PC-9 (cell line): ENCODE data around the gene DUSP7. TPM values are rescaled to one million over a fixed set of nuclear protein-coding genes. Genes with fewer than 3 reads are reported as not detected.

Experiments
- BruUV-seq: library from RNA; stranded (reverse); fragments of 400-500 nt; replicated peaks from 2 replicates; lab custom pipeline; 2021; lab: Mats Ljungman, UMichigan
- CTCF ChIA-PET: fragments of 300-600 bp; sonication (Branson Sonifier 250); formaldehyde crosslinking; loops from one replicate; lab custom pipeline; 2022; ENCODE audit warnings: antibody characterized with exemption; lab: Charles Lee
- POLR2A ChIA-PET: fragments of 300-600 bp; sonication (Branson Sonifier 250); formaldehyde crosslinking; loops from one replicate; lab custom pipeline; 2022; ENCODE audit warnings: antibody characterized with exemption; ENCODE audit not compliant: unreplicated experiment; lab: Charles Lee
- DNase-seq, 2 experiments: peaks; one replicate each; pipeline versions ENCODE4 v3.0.0 to v3.0.0-alpha.2; 2015 to 2022; ENCODE audit warnings: mixed read lengths in 1 of 2
- H2AFZ ChIP-seq: fragments of 200-600 bp; sonication (generic); 2 replicates; pipeline ENCODE4 v1.8.1; 2017; ENCODE audit warnings: antibody characterized with exemption
- H3F3A ChIP-seq: fragments of 200-600 bp; sonication (generic); 2 replicates; pipeline ENCODE4 v1.8.1; 2017; ENCODE audit warnings: antibody characterized with exemption, mild to moderate bottlenecking, low read depth; ENCODE audit not compliant: insufficient read depth
- H3K27ac ChIP-seq: fragments of 200-600 bp; sonication (generic); 2 replicates; pipeline ENCODE4 v1.6.1; 2016; ENCODE audit warnings: mixed run types
- H3K27me3 ChIP-seq: fragments of 200-600 bp; sonication (generic); 2 replicates; pipeline ENCODE4 v1.6.1; 2016; ENCODE audit warnings: low read depth, mixed run types; ENCODE audit not compliant: insufficient read depth
- H3K36me3 ChIP-seq: fragments of 200-600 bp; sonication (generic); 2 replicates; pipeline ENCODE4 v1.6.1; 2016; ENCODE audit warnings: low read depth, mixed run types
- H3K4me1 ChIP-seq: fragments of 200-600 bp; sonication (generic); replicated peaks from 2 replicates; pipeline ENCODE4 v1.6.1; 2016; ENCODE audit warnings: mixed run types; ENCODE audit not compliant: insufficient read depth
- H3K4me2 ChIP-seq: fragments of 200-600 bp; sonication (generic); 2 replicates; pipeline ENCODE4 v1.6.1; 2017; ENCODE audit warnings: mixed run types
- H3K4me3 ChIP-seq: fragments of 200-600 bp; sonication (generic); 2 replicates; pipeline ENCODE4 v1.6.1; 2016; ENCODE audit warnings: mixed run types
- H3K79me2 ChIP-seq: fragments of 200-600 bp; sonication (generic); 2 replicates; pipeline ENCODE4 v1.6.1; 2017; ENCODE audit warnings: low read depth, mixed run types
- H3K9me2 ChIP-seq: fragments of 200-600 bp; sonication (generic); 2 replicates; pipeline ENCODE4 v1.8.1; 2017; ENCODE audit warnings: mild to moderate bottlenecking; ENCODE audit not compliant: insufficient read depth
- H3K9me3 ChIP-seq: fragments of 200-600 bp; sonication (generic); 2 replicates; pipeline ENCODE4 v1.8.1; 2016; ENCODE audit warnings: low read depth; ENCODE audit not compliant: insufficient read depth
- H4K20me1 ChIP-seq: fragments of 200-600 bp; sonication (generic); 2 replicates; pipeline ENCODE4 v1.8.1; 2017; ENCODE audit not compliant: insufficient read depth
- EZH2 ChIP-seq: fragments of 200-600 bp; sonication (generic); IDR thresholded peaks from 2 replicates; pipeline ENCODE4 v1.8.0; 2017; ENCODE audit warnings: antibody characterized with exemption, low read depth
- intact Hi-C: fragments of 100-400 bp; cut with micrococcal nuclease; formaldehyde crosslinking; loops from one replicate; pipeline ENCODE4 v1.10.0; 2022; ENCODE audit not compliant: unreplicated experiment
- total RNA-seq: library from RNA; stranded (reverse); gene quantifications from 2 replicates; pipeline ENCODE4 v1.2.3, GENCODE V29; 2021
- TF ChIP-seq, protein P1 (sequence below): fragments of 200-600 bp; sonication (generic); conservative IDR thresholded peaks from 2 replicates; pipeline ENCODE4 v1.6.1; 2017; ENCODE audit warnings: mixed run types, antibody characterized with exemption, mild to moderate bottlenecking, moderate library complexity

Gene DUSP7
- total RNA-seq, 1 experiment from 2014 or later, result 9.5 TPM

DNA sequence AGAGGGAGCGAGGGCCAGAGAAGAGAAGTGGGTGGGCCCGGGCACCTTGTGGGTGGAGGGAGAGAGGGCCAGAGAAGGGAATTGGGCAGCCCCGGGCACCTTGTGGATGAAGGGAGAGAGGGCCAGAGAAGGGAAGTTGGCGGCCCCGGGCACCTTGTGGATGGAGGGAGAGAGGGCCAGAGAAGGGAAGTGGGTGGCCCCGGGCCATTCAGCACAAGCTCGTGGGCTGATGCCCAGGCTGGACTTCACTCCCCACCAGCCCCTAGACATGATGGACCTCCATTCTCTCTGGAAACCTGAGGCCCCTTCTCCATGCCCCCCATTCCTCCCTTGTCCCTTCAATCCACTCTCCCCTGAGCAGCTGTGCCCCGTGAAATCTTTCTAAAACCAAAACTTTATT lies 15.8 kb downstream of the DUSP7 start:
- CTCF ChIA-PET, result interaction anchor here (0.6 to 0.9 kb wide), 2 partner anchors 15 to 30 kb away, joined by 6 to 16 read pairs; partner anchors contain the start of gene DUSP7
- no peak overlapping the region for H3K4me2 ChIP-seq

DNA sequence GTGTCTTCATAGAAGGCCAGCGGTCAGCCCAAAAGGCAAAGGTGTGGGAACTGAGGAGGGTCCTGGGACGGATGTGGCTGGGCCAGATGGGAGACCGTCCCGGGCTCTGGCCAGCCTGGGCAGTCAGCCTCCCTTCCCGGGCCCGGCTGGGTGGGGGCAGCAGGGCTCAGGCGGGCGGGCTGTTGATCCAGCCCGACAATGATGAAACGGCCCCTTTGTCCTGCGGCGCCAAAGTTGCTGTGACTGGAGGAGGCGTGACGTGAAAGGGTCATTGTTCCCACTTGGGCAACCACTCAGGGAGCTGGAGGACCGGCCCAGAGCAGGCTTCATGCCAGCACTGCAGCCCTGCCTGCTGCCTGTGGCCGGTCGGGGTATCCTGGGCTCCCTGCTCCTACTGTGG lies 16.5 kb downstream of the DUSP7 start:
- no peak overlapping the region for H3K4me2 ChIP-seq
- H3F3A ChIP-seq, result no peaks in the 10 kb centered on the region
- CTCF ChIA-PET, result interaction anchor here (0.6 kb wide), 1 partner anchor 29 kb away, joined by 16 read pairs; no protein-coding TSS in a partner anchor
- H3K9me3 ChIP-seq, result no peaks in the 10 kb centered on the region
- H3K27ac ChIP-seq, result no peak overlapping the region
- no peak for DNase-seq
- no peaks in the 10 kb centered on the region for H3K27me3 ChIP-seq
- H4K20me1 ChIP-seq, result no peaks in the 10 kb centered on the region
- H3K4me3 ChIP-seq, result no peak overlapping the region
- H3K79me2 ChIP-seq, result no peaks in the 10 kb centered on the region
- no peak for TF ChIP-seq EZH2
- TF ChIP-seq, protein P1, sequence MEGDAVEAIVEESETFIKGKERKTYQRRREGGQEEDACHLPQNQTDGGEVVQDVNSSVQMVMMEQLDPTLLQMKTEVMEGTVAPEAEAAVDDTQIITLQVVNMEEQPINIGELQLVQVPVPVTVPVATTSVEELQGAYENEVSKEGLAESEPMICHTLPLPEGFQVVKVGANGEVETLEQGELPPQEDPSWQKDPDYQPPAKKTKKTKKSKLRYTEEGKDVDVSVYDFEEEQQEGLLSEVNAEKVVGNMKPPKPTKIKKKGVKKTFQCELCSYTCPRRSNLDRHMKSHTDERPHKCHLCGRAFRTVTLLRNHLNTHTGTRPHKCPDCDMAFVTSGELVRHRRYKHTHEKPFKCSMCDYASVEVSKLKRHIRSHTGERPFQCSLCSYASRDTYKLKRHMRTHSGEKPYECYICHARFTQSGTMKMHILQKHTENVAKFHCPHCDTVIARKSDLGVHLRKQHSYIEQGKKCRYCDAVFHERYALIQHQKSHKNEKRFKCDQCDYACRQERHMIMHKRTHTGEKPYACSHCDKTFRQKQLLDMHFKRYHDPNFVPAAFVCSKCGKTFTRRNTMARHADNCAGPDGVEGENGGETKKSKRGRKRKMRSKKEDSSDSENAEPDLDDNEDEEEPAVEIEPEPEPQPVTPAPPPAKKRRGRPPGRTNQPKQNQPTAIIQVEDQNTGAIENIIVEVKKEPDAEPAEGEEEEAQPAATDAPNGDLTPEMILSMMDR, result no peak
- POLR2A ChIA-PET, result no interaction called here
- no peak overlapping the region for H2AFZ ChIP-seq
- intact Hi-C loops, result no loop called here
- H3K4me1 ChIP-seq, result no peaks in the 10 kb centered on the region
- BruUV-seq, result no TSS peak
- no peaks in the 10 kb centered on the region for H3K36me3 ChIP-seq
- no peaks in the 10 kb centered on the region for H3K9me2 ChIP-seq

More for the DNA sequence above, 15.8 kb downstream of the DUSP7 start:
- DNase-seq, result no peak
- no peaks in the 10 kb centered on the region for H3K9me2 ChIP-seq
- no TSS peak for BruUV-seq
- no peak overlapping the region for H2AFZ ChIP-seq
- no peak overlapping the region for H3K4me3 ChIP-seq
- intact Hi-C loops, result no loop called here
- TF ChIP-seq EZH2, result no peak
- TF ChIP-seq, protein P1, result no peak
- no peaks in the 10 kb centered on the region for H3K36me3 ChIP-seq
- H3F3A ChIP-seq, result no peaks in the 10 kb centered on the region
- POLR2A ChIA-PET, result interaction anchor here (0.6 kb wide), 1 partner anchor 53 kb away, joined by 5 read pairs; no protein-coding TSS in a partner anchor
- peaks cover 6% of the 10 kb centered on the region; the same call in 1 of the 2 replicates for H3K4me1 ChIP-seq
- no peaks in the 10 kb centered on the region for H3K9me3 ChIP-seq
- no peaks in the 10 kb centered on the region for H3K79me2 ChIP-seq
- H4K20me1 ChIP-seq, result no peaks in the 10 kb centered on the region
- H3K27me3 ChIP-seq, result no peaks in the 10 kb centered on the region
- no peak overlapping the region for H3K27ac ChIP-seq

DNA sequence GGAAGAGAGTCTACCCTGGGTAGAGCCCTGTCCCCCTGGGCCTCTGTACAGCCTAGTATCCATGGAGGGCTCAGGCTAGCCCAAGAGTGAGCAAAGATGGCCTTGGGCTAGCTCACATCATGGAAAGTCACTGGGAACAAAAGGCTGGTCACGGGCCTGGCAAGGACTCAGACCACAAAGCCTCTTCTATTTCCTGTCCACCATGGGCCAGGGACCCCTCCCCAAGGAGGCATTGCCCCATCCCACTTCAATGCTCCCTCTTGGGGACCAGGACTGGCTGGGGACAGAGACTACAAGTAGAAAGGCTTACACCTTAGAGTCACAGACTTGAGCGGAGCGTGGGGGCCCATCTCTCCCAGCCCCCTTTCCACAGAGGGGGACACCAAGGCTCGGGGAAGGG lies 16.9 kb downstream of the DUSP7 start:
- no peak overlapping the region for H2AFZ ChIP-seq
- no peaks in the 10 kb centered on the region for H3K9me3 ChIP-seq
- no peaks in the 10 kb centered on the region for H3K36me3 ChIP-seq
- ChIA-PET CTCF (no interaction called here), POLR2A (no interaction called here)
- H3K4me2 ChIP-seq, result no peak overlapping the region
- DNase-seq, result no peak
- no peak for TF ChIP-seq EZH2
- TF ChIP-seq, protein P1, result no peak
- H3K4me1 ChIP-seq, result no peaks in the 10 kb centered on the region
- H3K4me3 ChIP-seq, result no peak overlapping the region
- no peaks in the 10 kb centered on the region for H3K79me2 ChIP-seq
- no TSS peak for BruUV-seq
- intact Hi-C loops, result no loop called here
- no peaks in the 10 kb centered on the region for H3F3A ChIP-seq
- no peaks in the 10 kb centered on the region for H3K27me3 ChIP-seq
- no peaks in the 10 kb centered on the region for H4K20me1 ChIP-seq
- H3K27ac ChIP-seq, result no peak overlapping the region
- no peaks in the 10 kb centered on the region for H3K9me2 ChIP-seq
